ENCODE results near the gene MAGED2.

The MAGED2 gene

GRCh38 chrX:54818221-54818620 lies 10.7 kb downstream of the MAGED2 start:
- TF ChIP-seq, protein P1, sequence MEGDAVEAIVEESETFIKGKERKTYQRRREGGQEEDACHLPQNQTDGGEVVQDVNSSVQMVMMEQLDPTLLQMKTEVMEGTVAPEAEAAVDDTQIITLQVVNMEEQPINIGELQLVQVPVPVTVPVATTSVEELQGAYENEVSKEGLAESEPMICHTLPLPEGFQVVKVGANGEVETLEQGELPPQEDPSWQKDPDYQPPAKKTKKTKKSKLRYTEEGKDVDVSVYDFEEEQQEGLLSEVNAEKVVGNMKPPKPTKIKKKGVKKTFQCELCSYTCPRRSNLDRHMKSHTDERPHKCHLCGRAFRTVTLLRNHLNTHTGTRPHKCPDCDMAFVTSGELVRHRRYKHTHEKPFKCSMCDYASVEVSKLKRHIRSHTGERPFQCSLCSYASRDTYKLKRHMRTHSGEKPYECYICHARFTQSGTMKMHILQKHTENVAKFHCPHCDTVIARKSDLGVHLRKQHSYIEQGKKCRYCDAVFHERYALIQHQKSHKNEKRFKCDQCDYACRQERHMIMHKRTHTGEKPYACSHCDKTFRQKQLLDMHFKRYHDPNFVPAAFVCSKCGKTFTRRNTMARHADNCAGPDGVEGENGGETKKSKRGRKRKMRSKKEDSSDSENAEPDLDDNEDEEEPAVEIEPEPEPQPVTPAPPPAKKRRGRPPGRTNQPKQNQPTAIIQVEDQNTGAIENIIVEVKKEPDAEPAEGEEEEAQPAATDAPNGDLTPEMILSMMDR (IDR thresholded peaks at IDR 0.05; ENCODE audit: low read depth, low read length, missing control alignments): no peak
- in situ Hi-C loops (cut with HindIII; ENCODE audit: low sequenced_read_pairs): no loop called here
- DNase-seq (ENCODE audit: low read depth): no peak
- no peak overlapping the region for H3K4me3 ChIP-seq (ENCODE audit: low read depth, low read length)

- H3K4me3 ChIP-seq (ENCODE audit: low read depth, low read length): no peak overlapping the region
- DNase-seq (ENCODE audit: low read depth): no peak
- in situ Hi-C loops (cut with HindIII; ENCODE audit: low sequenced_read_pairs): no loop called here
- TF ChIP-seq, protein P1 (IDR thresholded peaks at IDR 0.05; ENCODE audit: low read depth, low read length, missing control alignments): no peak
Measured at GRCh38 chrX:54819201-54819600, 11.7 kb downstream of the MAGED2 start.

DNA sequence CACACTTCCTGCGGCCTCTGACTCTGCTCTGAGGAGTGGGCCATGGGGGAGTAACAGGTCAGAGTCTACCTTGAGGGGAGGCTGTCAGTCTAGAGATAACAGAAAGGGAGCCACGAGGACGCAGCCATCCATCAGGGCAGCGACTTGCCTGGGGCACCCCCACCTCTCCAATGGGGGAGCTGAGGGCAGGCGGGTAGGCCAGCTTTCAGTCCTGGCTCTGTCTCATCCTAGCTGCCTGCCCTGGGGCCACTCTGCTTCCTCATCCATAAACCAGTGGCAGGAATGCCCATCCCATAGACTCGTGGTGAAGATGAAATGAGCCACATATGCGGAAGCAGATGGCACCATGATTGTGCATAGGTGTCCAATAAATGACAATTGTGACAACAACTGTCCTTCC lies 13.2 kb downstream of the MAGED2 start:
- TF ChIP-seq, protein P1 (IDR thresholded peaks at IDR 0.05; ENCODE audit: low read depth, low read length, missing control alignments): no peak
- in situ Hi-C loops (cut with HindIII; ENCODE audit: low sequenced_read_pairs): no loop called here
- no peak overlapping the region for H3K4me3 ChIP-seq (ENCODE audit: low read depth, low read length)
- no peak for DNase-seq (ENCODE audit: low read depth)

DNA sequence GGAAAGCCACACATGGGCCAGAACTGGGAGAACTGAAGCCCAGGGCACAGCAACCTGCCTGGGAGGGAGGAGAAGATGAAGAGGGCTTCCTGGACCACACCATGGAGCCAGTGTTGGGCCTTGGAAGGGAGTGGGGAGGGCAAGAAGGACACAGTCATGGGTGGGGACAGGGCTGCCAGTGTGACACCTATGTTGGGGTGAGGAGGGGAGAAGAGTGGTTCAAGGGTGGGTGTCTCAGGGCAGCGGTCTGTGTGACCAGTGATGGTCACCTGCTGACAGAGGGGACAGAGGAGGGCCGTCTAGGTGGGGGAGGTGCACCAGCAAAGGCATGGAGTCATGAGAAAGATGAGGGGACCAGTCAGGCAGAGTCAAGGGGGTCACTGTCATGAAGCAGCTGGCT lies 13.8 kb downstream of the MAGED2 start:
- DNase-seq (ENCODE audit: low read depth): no peak
- no peak overlapping the region for H3K4me3 ChIP-seq (ENCODE audit: low read depth, low read length)
- in situ Hi-C loops (cut with HindIII; ENCODE audit: low sequenced_read_pairs): no loop called here
- TF ChIP-seq, protein P1 (IDR thresholded peaks at IDR 0.05; ENCODE audit: low read depth, low read length, missing control alignments): no peak

DNA sequence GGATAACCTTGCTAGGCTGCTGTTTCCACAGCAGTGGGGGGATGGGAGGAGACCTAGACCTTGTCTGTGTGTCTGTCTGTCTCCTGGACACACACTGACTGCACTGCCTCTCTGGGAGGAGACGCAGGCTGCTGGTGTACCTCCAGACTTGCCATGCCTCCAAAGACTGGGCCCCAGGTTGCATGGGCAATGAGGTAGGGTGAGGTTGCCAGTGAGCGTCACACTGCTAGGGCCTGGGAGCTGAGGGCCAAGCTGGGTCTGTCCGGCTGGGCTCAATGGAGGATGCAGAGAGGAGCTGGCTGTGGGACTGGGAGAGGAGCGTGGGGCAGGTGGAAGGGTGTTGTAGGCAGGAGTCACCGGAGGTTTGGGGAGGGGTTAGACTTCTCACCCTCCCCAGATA lies 16.6 kb downstream of the MAGED2 start:
- TF ChIP-seq, protein P1 (IDR thresholded peaks at IDR 0.05; ENCODE audit: low read depth, low read length, missing control alignments): no peak
- no peak overlapping the region for H3K4me3 ChIP-seq (ENCODE audit: low read depth, low read length)
- in situ Hi-C loops (cut with HindIII; ENCODE audit: low sequenced_read_pairs): no loop called here

GRCh38 chrX:54824722-54825121 lies 17.2 kb downstream of the MAGED2 start:
- TF ChIP-seq, protein P1 (IDR thresholded peaks at IDR 0.05; ENCODE audit: low read depth, low read length, missing control alignments): no peak
- no peak for DNase-seq (ENCODE audit: low read depth)
- no peak overlapping the region for H3K4me3 ChIP-seq (ENCODE audit: low read depth, low read length)
- in situ Hi-C loops (cut with HindIII; ENCODE audit: low sequenced_read_pairs): no loop called here

More for the DNA sequence above, 16.6 kb downstream of the MAGED2 start:
- no peak for DNase-seq (ENCODE audit: low read depth)
